ENCODE measurements around the gene CAMTA1.

Gene CAMTA1

GRCh38 chr1:7575041-7575400, 789.8 kb downstream of the CAMTA1 start:
- DNase-seq (ENCODE audit: low spot score), result no peak

- no peak for DNase-seq (ENCODE audit: low spot score)
These were observed 791.8 kb downstream of the CAMTA1 start for GRCh38 chr1:7576946-7577657.

DNA sequence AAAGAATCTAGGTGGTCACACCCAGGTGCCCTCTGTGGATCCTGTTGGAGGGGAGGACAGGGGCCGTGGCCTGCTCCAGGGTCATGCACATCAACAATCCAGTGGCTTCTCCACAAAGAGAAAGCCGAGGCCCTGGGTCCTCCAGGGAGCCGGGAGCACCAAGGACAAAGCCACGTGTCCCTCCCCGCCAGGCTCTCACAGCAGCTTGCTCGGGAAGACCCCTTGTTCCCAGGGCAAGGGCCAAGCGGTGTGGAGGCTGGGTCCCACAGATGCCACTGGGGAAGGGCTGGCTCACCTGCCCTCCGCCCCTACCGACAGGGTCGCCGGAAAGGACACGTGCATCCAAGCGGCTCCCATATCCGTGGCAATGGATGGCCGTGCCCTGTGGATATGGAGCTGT, 793.0 kb downstream of the CAMTA1 start:
- DNase-seq (ENCODE audit: low spot score), result no peak

- no peak for DNase-seq (ENCODE audit: low spot score)
These were observed 793.8 kb downstream of the CAMTA1 start for GRCh38 chr1:7579016-7579415.

GRCh38 chr1:7579831-7580804, 794.9 kb downstream of the CAMTA1 start:
- no peak for DNase-seq (ENCODE audit: low spot score)

- no peak for DNase-seq (ENCODE audit: low spot score)
These were observed 795.9 kb downstream of the CAMTA1 start for GRCh38 chr1:7580923-7581753.

GRCh38 chr1:7581754-7582459, 796.7 kb downstream of the CAMTA1 start:
- no peak for DNase-seq (ENCODE audit: low spot score)

DNA sequence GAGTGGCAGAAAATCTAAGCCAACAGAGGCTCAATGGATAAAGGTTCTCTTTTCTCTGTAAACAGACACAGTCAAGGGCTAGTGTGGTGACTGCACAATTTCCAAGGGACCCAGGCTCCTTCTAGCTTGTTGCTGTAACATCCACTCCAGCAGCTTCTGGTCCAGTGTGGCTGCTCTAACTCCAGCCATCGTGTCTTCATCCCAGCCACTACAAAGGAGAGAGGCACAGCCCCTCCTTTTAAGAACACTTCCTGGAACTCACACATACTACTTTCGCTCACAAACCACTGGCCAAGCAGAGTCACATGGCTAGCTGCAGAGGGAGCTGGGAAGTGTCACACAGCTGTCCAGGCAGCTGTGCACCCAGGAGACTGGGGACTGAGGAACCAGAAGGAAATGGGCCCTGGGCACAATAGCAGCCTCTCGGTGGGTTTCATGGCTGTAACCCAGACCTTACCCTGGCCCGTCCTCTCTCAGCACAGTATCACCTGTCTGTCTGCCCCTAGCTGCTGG, 797.3 kb downstream of the CAMTA1 start:
- no peak for DNase-seq (ENCODE audit: low spot score)

GRCh38 chr1:7583291-7584096, 798.2 kb downstream of the CAMTA1 start:
- no peak for DNase-seq (ENCODE audit: low spot score)

DNA sequence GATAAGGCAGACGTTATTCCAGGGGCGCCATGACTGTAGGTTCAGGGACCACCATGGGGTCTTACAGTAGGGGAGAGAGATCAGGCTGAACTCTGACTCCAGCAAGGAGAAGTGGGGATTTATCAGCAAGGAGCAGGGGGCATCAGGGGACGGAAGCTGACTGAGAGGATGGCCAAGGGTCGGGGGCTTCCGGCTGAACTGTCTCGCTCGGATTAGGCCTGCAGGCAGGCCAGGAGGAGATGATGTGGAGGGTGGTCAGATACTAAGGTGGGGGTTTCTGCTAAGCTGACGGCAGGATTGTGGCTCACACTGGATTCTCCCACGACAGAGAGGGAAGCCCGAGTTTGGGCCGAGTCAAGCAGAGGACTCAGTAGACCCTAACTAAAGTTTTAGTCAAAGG, 798.9 kb downstream of the CAMTA1 start:
- no peak for DNase-seq (ENCODE audit: low spot score)

DNA sequence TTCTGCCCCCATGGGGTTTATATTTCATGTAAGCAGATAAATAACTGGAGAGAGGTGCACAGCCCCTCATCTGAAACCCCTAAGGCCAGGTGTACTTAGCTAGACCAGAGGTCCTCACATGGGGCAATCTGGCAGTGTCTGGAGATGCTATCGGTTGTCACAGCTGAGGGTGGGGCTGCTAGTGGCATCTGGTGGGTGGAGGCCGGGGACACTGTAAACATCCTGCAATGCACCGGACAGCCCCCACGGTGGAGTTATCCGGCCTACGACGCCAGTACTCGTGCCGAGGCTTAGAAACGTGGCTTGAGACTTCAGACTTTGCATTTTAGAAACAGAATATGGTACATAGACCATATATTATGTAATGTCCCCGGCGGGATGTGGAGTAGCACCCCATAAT, 799.4 kb downstream of the CAMTA1 start:
- no peak for DNase-seq (ENCODE audit: low spot score)

DNA sequence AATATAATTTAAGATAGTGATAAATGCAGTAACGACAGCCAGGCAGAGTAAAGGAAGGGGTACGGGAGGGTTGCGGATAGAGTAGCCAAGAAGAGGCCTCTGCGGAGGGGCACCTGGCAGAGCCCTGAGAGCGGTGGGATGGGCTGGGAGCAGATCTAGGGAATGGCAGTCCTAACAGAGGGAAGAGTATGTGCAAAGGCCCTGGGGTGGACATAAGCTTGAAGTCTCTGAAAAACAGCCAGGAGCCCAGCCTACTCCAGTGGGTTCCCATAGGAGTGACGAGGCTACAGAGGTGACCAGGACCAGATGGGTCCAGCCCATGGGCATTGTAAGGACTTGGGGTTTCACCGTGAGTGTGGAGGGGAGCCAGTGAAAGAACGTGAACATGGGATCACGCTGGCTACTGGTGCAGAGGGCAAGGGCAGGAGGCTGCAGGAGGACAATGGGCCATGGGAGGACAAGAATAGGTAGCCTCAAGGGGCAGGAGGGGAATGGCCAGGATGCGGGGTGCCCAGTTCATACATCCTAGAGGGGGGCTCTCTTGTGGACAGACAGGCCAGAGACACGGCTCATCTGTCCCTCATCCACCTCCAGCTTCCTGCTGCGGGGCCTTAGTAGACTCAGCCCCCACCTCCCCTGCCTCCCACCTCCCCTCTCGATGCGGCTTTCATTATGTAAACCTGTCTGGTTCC, 800.1 kb downstream of the CAMTA1 start:
- no peak for DNase-seq (ENCODE audit: low spot score)

- no peak for DNase-seq (ENCODE audit: low spot score)
These were observed 801.0 kb downstream of the CAMTA1 start for GRCh38 chr1:7586031-7586941.

- no peak for DNase-seq (ENCODE audit: low spot score)
These were observed 802.0 kb downstream of the CAMTA1 start for GRCh38 chr1:7587108-7587772.

DNA sequence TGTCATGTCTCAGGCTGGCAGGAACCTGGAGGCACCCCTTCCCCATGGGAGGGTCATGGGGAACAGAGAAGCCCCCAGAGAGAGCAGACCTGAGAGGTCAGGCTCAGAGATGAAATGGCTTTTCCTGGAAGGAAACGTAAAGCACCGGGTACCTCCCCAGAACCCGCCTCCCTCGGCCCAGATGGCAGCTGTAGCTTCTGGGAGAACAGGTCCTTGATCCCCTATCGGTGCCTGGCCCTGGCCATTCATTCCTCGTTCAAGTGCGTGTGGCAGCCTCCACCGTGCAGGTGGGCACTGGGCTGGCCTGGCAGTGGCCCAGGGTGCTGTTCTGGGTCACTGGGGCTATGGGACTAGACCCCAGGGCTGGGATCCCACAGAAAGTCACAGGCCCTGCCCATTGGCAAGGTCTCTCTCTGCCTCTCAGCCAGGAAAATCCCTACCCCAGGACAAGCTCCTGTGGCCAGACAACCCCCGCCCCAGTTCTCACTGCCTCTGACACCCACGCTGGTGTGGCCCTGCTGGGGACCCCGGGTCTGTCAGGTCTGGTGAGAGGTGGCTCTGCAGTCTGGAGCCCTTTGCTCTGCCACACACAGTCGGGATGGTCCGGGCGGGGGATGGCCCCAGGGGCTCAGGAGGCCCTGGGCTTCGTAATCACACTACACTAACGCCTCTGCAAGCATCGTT, 802.7 kb downstream of the CAMTA1 start:
- no peak for DNase-seq (ENCODE audit: low spot score)

DNA sequence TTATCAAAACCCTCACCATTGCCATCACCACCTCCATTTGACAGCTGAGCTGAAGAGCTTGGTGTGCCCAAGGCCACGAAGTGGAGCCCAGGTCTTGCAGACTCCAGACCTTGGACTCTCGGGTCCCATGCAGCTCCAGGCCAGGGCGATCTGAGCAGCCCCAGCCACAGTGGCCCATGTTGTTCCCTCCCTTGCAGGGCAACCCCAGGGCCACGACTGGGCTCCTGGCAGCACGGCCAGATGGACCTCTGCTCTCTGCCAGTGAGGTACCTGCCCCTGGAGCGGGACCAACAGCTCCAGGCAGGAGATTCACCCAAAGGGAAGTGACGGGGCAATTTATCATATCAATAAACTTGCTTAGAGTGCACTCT, 803.2 kb downstream of the CAMTA1 start:
- no peak for DNase-seq (ENCODE audit: low spot score)

DNA sequence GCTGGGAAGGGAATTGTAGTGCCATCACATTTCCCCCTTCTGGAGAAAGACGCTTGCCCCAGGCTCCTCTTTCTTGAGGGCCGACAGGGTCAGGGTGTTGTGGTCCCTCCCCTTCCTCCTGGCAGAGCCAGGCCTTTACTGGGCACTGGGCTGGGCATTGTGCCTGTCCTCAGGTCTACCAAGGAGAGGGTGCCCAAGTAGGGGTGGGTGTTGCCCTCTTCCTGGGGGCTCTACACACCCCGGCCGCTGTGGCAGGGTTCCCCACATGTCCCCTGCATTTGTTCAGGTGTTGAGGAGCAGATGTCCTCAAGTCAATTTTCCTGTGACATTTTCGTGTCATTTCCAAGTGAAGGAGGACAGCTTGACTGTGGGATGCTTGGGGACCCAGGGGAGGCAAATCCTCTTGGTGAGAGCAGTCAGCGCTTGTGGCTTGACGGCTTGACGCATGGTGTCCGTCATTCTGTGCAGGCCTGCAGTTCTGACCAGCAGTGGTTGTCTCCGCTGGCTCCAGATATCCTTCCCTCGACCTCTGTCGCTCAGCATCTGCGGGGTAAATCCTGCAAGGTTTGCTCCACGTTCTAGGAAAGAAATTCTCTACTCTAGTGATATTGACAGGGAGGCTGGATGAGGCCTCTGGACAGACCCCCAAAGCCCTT, 804.0 kb downstream of the CAMTA1 start:
- DNase-seq (ENCODE audit: low spot score), result no peak
